Activated CD4-positive, alpha-beta memory T cell treated with anti-CD3 and anti-CD28 coated beads for 36 hours (primary cell): ENCODE measurements around the gene MYADML2. TPM values are rescaled to one million over a fixed set of nuclear protein-coding genes. Genes with fewer than 3 reads are reported as not detected.

ENCODE experiments used
- CTCF ChIA-PET: fragments of 350-600 bp; sonication (Branson Sonifier 250); formaldehyde crosslinking; loops from one replicate; lab custom pipeline; 2021; ENCODE audit warnings: antibody characterized with exemption, inconsistent platforms; lab: Charles Lee
- POLR2A ChIA-PET: fragments of 350-600 bp; sonication (Branson Sonifier 250); formaldehyde crosslinking; loops from one replicate; lab custom pipeline; 2021; ENCODE audit warnings: antibody characterized with exemption; lab: Charles Lee
- DNase-seq: peaks from one replicate; pipeline ENCODE4 v3.0.0-alpha.2; 2020
- H3K27ac Mint-ChIP-seq: one replicate; pipeline ENCODE4 v1.8.0; 2021; ENCODE audit warnings: mixed read lengths
- H3K27me3 Mint-ChIP-seq: one replicate; pipeline ENCODE4 v1.8.0; 2021; ENCODE audit warnings: mixed read lengths
- H3K36me3 Mint-ChIP-seq: one replicate; pipeline ENCODE4 v1.8.0; 2021; ENCODE audit warnings: mixed read lengths
- H3K4me1 Mint-ChIP-seq: one replicate; pipeline ENCODE4 v1.8.0; 2021; ENCODE audit warnings: low read depth, mixed read lengths
- H3K4me3 Mint-ChIP-seq: one replicate; pipeline ENCODE4 v1.8.0; 2021; ENCODE audit warnings: mild to moderate bottlenecking, mixed read lengths
- H3K9me3 Mint-ChIP-seq: one replicate; pipeline ENCODE4 v1.8.0; 2021; ENCODE audit warnings: mixed read lengths
- intact Hi-C: fragments of 100-400 bp; cut with micrococcal nuclease; formaldehyde crosslinking; loops from one replicate; pipeline ENCODE4 v1.15.1; 2023
- total RNA-seq, 2 experiments: library from RNA; stranded (reverse); gene quantifications; one replicate each; pipeline ENCODE4 v1.2.3, GENCODE V29; 2021

MYADML2 gene
- total RNA-seq, 2 experiments from 2014 or later = not detected

GRCh38 chr17:81909231-81909630 is 37.8 kb downstream of the MYADML2 start:
- CTCF ChIA-PET = interaction anchor here (0.9 kb wide), 1 partner anchor 39 kb away, joined by 4 read pairs; no protein-coding TSS in a partner anchor
- Mint-ChIP-seq H3K36me3 (peaks cover 15% of the 10 kb centered on the region), H3K4me1 (peaks cover 4% of the 10 kb centered on the region), H3K27me3 (no peaks in the 10 kb centered on the region), H3K4me3 (peak overlapping the region; percentile 12), H3K27ac (no peak overlapping the region), H3K9me3 (no peaks in the 10 kb centered on the region)
- intact Hi-C loops = no loop called here
- DNase-seq = no peak
- POLR2A ChIA-PET = no interaction called here

GRCh38 chr17:81908793-81909192 is 38.2 kb downstream of the MYADML2 start:
- POLR2A ChIA-PET = interaction anchor here (1.0 kb wide), 1 partner anchor 8 kb away, joined by 3 read pairs; no protein-coding TSS in a partner anchor
- H3K4me3 Mint-ChIP-seq = no peak overlapping the region
- intact Hi-C loops = no loop called here
- H3K9me3 Mint-ChIP-seq = no peaks in the 10 kb centered on the region
- peaks cover 15% of the 10 kb centered on the region for H3K36me3 Mint-ChIP-seq
- H3K4me1 Mint-ChIP-seq = peaks cover 4% of the 10 kb centered on the region
- H3K27ac Mint-ChIP-seq = no peak overlapping the region
- H3K27me3 Mint-ChIP-seq = no peaks in the 10 kb centered on the region
- CTCF ChIA-PET = interaction anchor here (0.9 kb wide), 1 partner anchor 39 kb away, joined by 4 read pairs; no protein-coding TSS in a partner anchor
- DNase-seq = no peak

GRCh38 chr17:81907219-81908145 is 39.6 kb downstream of the MYADML2 start:
- CTCF ChIA-PET = no interaction called here
- no peaks in the 10 kb centered on the region for H3K27me3 Mint-ChIP-seq
- H3K4me1 Mint-ChIP-seq = peaks cover 4% of the 10 kb centered on the region
- no peak overlapping the region for H3K27ac Mint-ChIP-seq
- H3K36me3 Mint-ChIP-seq = peaks cover 7% of the 10 kb centered on the region
- no peaks in the 10 kb centered on the region for H3K9me3 Mint-ChIP-seq
- no peak for DNase-seq
- no peak overlapping the region for H3K4me3 Mint-ChIP-seq
- POLR2A ChIA-PET = interaction anchor here (1.0 kb wide), 1 partner anchor 9 kb away, joined by 3 read pairs; no protein-coding TSS in a partner anchor
- intact Hi-C loops = no loop called here

GRCh38 chr17:81906476-81907218 is 40.4 kb downstream of the MYADML2 start:
- Mint-ChIP-seq H3K4me3 (no peak overlapping the region), H3K4me1 (peaks cover 4% of the 10 kb centered on the region), H3K27ac (no peak overlapping the region), H3K36me3 (peaks cover 5% of the 10 kb centered on the region), H3K9me3 (no peaks in the 10 kb centered on the region), H3K27me3 (no peaks in the 10 kb centered on the region)
- ChIA-PET POLR2A (no interaction called here), CTCF (no interaction called here)
- intact Hi-C loops = no loop called here
- no peak for DNase-seq

- ChIA-PET CTCF (no interaction called here), POLR2A (no interaction called here)
- no peak overlapping the region for H3K4me3 Mint-ChIP-seq
- H3K27ac Mint-ChIP-seq = no peak overlapping the region
- H3K4me1 Mint-ChIP-seq = peaks cover 9% of the 10 kb centered on the region
- H3K9me3 Mint-ChIP-seq = no peaks in the 10 kb centered on the region
- DNase-seq = no peak
- H3K27me3 Mint-ChIP-seq = peaks cover 5% of the 10 kb centered on the region
- intact Hi-C loops = no loop called here
- peaks cover 8% of the 10 kb centered on the region for H3K36me3 Mint-ChIP-seq
These were observed 41.0 kb downstream of the MYADML2 start for GRCh38 chr17:81905993-81906392.

- DNase-seq = no peak
- Mint-ChIP-seq H3K36me3 (peaks cover 8% of the 10 kb centered on the region), H3K9me3 (no peaks in the 10 kb centered on the region), H3K27ac (no peak overlapping the region), H3K4me3 (no peak overlapping the region), H3K27me3 (peaks cover 8% of the 10 kb centered on the region), H3K4me1 (peaks cover 12% of the 10 kb centered on the region)
- ChIA-PET CTCF (no interaction called here), POLR2A (no interaction called here)
- intact Hi-C loops = no loop called here
These were observed 41.6 kb downstream of the MYADML2 start for GRCh38 chr17:81905424-81905875.

- CTCF ChIA-PET = no interaction called here
- no peak for DNase-seq
- Mint-ChIP-seq H3K36me3 (peaks cover 15% of the 10 kb centered on the region), H3K4me3 (no peak overlapping the region), H3K9me3 (no peaks in the 10 kb centered on the region), H3K27ac (no peak overlapping the region), H3K4me1 (peaks cover 8% of the 10 kb centered on the region), H3K27me3 (peaks cover 8% of the 10 kb centered on the region)
- POLR2A ChIA-PET = no interaction called here
- intact Hi-C loops = no loop called here
These were observed 42.2 kb downstream of the MYADML2 start for GRCh38 chr17:81904600-81905423.

GRCh38 chr17:81903896-81904599 is 43.0 kb downstream of the MYADML2 start:
- Mint-ChIP-seq H3K36me3 (peaks cover 17% of the 10 kb centered on the region), H3K27ac (no peak overlapping the region), H3K27me3 (peaks cover 8% of the 10 kb centered on the region), H3K4me3 (no peak overlapping the region), H3K9me3 (no peaks in the 10 kb centered on the region), H3K4me1 (peaks cover 8% of the 10 kb centered on the region)
- intact Hi-C loops = no loop called here
- ChIA-PET POLR2A (no interaction called here), CTCF (no interaction called here)
- DNase-seq = no peak

- Mint-ChIP-seq H3K36me3 (peaks cover 16% of the 10 kb centered on the region), H3K9me3 (no peaks in the 10 kb centered on the region), H3K4me3 (no peak overlapping the region), H3K27ac (no peak overlapping the region), H3K27me3 (peaks cover 8% of the 10 kb centered on the region), H3K4me1 (peaks cover 8% of the 10 kb centered on the region)
- intact Hi-C loops = no loop called here
- POLR2A ChIA-PET = no interaction called here
- DNase-seq = no peak
- CTCF ChIA-PET = no interaction called here
These were observed 43.6 kb downstream of the MYADML2 start for GRCh38 chr17:81903415-81903831.

GRCh38 chr17:81902653-81903414 is 44.2 kb downstream of the MYADML2 start:
- ChIA-PET CTCF (no interaction called here), POLR2A (no interaction called here)
- peaks cover 8% of the 10 kb centered on the region for H3K27me3 Mint-ChIP-seq

More at GRCh38 chr17:81902653-81903414, 44.2 kb downstream of the MYADML2 start:
- H3K36me3 Mint-ChIP-seq = peaks cover 21% of the 10 kb centered on the region
- intact Hi-C loops = no loop called here
- no peaks in the 10 kb centered on the region for H3K9me3 Mint-ChIP-seq
- H3K4me1 Mint-ChIP-seq = peaks cover 8% of the 10 kb centered on the region
- H3K4me3 Mint-ChIP-seq = no peak overlapping the region
- H3K27ac Mint-ChIP-seq = no peak overlapping the region
- DNase-seq = no peak
